H1 (cell line): ENCODE data around the gene ALG14. TPM values are rescaled to one million over a fixed set of nuclear protein-coding genes. Genes with fewer than 3 reads are reported as not detected.
A peak's percentile ranks its signal among the peaks of the same experiment; 100 is the strongest.

Experiments
- CTCF ChIA-PET: fragments of 300-600 bp; sonication (Branson Sonifier 250); formaldehyde crosslinking; loops from one replicate; lab custom pipeline; 2021; ENCODE audit not compliant: partially characterized antibody; lab: Charles Lee
- POLR2A ChIA-PET: fragments of 300-600 bp; sonication (Branson Sonifier 250); formaldehyde crosslinking; loops from one replicate; lab custom pipeline; 2021; ENCODE audit warnings: inconsistent platforms; ENCODE audit not compliant: partially characterized antibody; lab: Charles Lee
- DNase-seq, 2 experiments: peaks; one replicate each; pipeline versions ENCODE4 v3.0.0 to v3.0.0-alpha.2; 2010 to 2022; ENCODE audit warnings: low spot score in 2 of 2, low read depth in 1 of 2, mixed read lengths in 1 of 2
- FAIRE-seq: peaks from 2 replicates; lab custom pipeline; 2011; peaks lifted over from hg19 to GRCh38; lab: Jason Lieb, UNC
- H2AFZ ChIP-seq: 2 replicates; pipeline ENCODE4 v1.8.1; 2012; ENCODE audit warnings: low read length, inconsistent platforms
- H2AK5ac ChIP-seq: 2 replicates; pipeline ENCODE4 v1.6.1; 2013; ENCODE audit warnings: low read depth, low read length
- H2BK120ac ChIP-seq: replicated peaks from 2 replicates; pipeline ENCODE3; 2013; ENCODE audit warnings: low read depth, low read length, inconsistent platforms
- H2BK12ac ChIP-seq: 2 replicates; pipeline ENCODE4 v1.6.1; 2013; ENCODE audit warnings: low read depth, low read length
- H2BK15ac ChIP-seq: 2 replicates; pipeline ENCODE4 v1.6.1; 2013; ENCODE audit warnings: low read length
- H2BK20ac ChIP-seq: 2 replicates; pipeline ENCODE4 v1.6.1; 2013; ENCODE audit warnings: low read length
- H2BK5ac ChIP-seq: 2 replicates; pipeline ENCODE4 v1.6.1; 2013; ENCODE audit warnings: low read depth, low read length
- H3K14ac ChIP-seq: 2 replicates; pipeline ENCODE4 v1.6.1; 2013; ENCODE audit warnings: inconsistent platforms; ENCODE audit not compliant: insufficient read length
- H3K18ac ChIP-seq: 2 replicates; pipeline ENCODE4 v1.6.1; 2013; ENCODE audit warnings: low read length; ENCODE audit errors: extremely low read depth
- H3K23ac ChIP-seq: 2 replicates; pipeline ENCODE4 v1.6.1; 2013; ENCODE audit warnings: inconsistent platforms; ENCODE audit not compliant: insufficient read length
- H3K23me2 ChIP-seq: 2 replicates; pipeline ENCODE4 v1.6.1; 2013; ENCODE audit warnings: low read depth, low read length
- H3K27ac ChIP-seq: 2 replicates; pipeline ENCODE4 v1.6.1; 2011; ENCODE audit warnings: low read depth, low read length, inconsistent platforms
- H3K27me3 ChIP-seq, 4 experiments: replicated peaks in 1 of 4; 1 replicate in 1 of 4; 2 replicates in 3 of 4; pipeline versions ENCODE4 v1.6.1 to v1.8.1; 2011 to 2013; ENCODE audit warnings: low read length in 3 of 4, mild to moderate bottlenecking in 3 of 4, inconsistent platforms in 2 of 4, mixed read lengths in 2 of 4, moderate library complexity in 1 of 4; ENCODE audit not compliant: control insufficient read depth in 3 of 4, insufficient read depth in 3 of 4; ENCODE audit errors: extremely low read depth in 1 of 4
- H3K36me3 ChIP-seq, 4 experiments: 2 replicates each; pipeline versions ENCODE4 v1.6.1 to v1.8.1; 2011 to 2013; ENCODE audit warnings: mild to moderate bottlenecking in 4 of 4, low read length in 3 of 4, moderate library complexity in 2 of 4, control low read depth in 1 of 4, inconsistent platforms in 1 of 4; ENCODE audit not compliant: insufficient read depth in 4 of 4, control insufficient read depth in 2 of 4
- H3K4ac ChIP-seq: replicated peaks from 2 replicates; pipeline ENCODE3; 2013; ENCODE audit warnings: low read length, low read depth, mixed read lengths, inconsistent platforms; ENCODE audit not compliant: insufficient read length
- H3K4me1 ChIP-seq, 4 experiments: replicated peaks in 1 of 4; 1 replicate in 1 of 4; 2 replicates in 3 of 4; pipeline versions ENCODE4 v1.6.1 to v1.8.1; 2011 to 2013; ENCODE audit warnings: low read length in 3 of 4, inconsistent platforms in 2 of 4, mixed read lengths in 1 of 4; ENCODE audit not compliant: insufficient read depth in 4 of 4, control insufficient read depth in 3 of 4
- H3K4me2 ChIP-seq, 2 experiments: 2 replicates each; pipeline versions ENCODE4 v1.6.1 to v1.8.1; 2011 to 2013; ENCODE audit warnings: low read depth in 2 of 2, low read length in 2 of 2, control low read depth in 1 of 2, inconsistent platforms in 1 of 2, mild to moderate bottlenecking in 1 of 2; ENCODE audit not compliant: insufficient read depth in 1 of 2
- H3K4me3 ChIP-seq, 4 experiments: fragments of 200-600, 300-600 bp in 1 of 4; sonication (generic), shearing (Covaris generic), sonication (Bioruptor Twin) in 1 of 4; 2 replicates each; pipeline versions ENCODE4 v1.5.1 to v1.8.1; 2011 to 2016; ENCODE audit warnings: low read length in 4 of 4, low read depth in 3 of 4, control low read depth in 2 of 4, inconsistent platforms in 2 of 4, mild to moderate bottlenecking in 2 of 4, mixed read lengths in 1 of 4, moderate library complexity in 1 of 4; ENCODE audit not compliant: insufficient read depth in 2 of 4; ENCODE audit errors: extremely low read depth in 1 of 4
- H3K56ac ChIP-seq: replicated peaks from 2 replicates; pipeline ENCODE3; 2013; ENCODE audit warnings: low read depth, mild to moderate bottlenecking, mixed read lengths, low read length, inconsistent platforms; ENCODE audit not compliant: insufficient read length
- H3K79me1 ChIP-seq: 2 replicates; pipeline ENCODE4 v1.6.1; 2013; ENCODE audit warnings: low read depth, low read length, control low read depth
- H3K79me2 ChIP-seq, 2 experiments: 2 replicates each; pipeline versions ENCODE4 v1.6.1 to v1.8.1; 2012 to 2013; ENCODE audit warnings: low read length in 2 of 2, mild to moderate bottlenecking in 2 of 2, inconsistent platforms in 1 of 2; ENCODE audit not compliant: insufficient read depth in 2 of 2, control insufficient read depth in 1 of 2
- H3K9ac ChIP-seq, 4 experiments: replicated peaks in 1 of 4; 1 replicate in 1 of 4; 2 replicates in 3 of 4; pipeline versions ENCODE4 v1.6.1 to v1.8.1; 2011 to 2013; ENCODE audit warnings: low read depth in 3 of 4, low read length in 3 of 4, control low read depth in 2 of 4, mild to moderate bottlenecking in 2 of 4, moderate library complexity in 2 of 4, inconsistent platforms in 1 of 4; ENCODE audit errors: extremely low read depth in 1 of 4
- H3K9me3 ChIP-seq, 2 experiments: 2 replicates each; pipeline versions ENCODE4 v1.6.1 to v1.8.1; 2012 to 2013; ENCODE audit warnings: mild to moderate bottlenecking in 2 of 2, moderate library complexity in 2 of 2, control low read depth in 1 of 2, inconsistent platforms in 1 of 2, low read depth in 1 of 2, low read length in 1 of 2, mixed read lengths in 1 of 2; ENCODE audit not compliant: insufficient read depth in 2 of 2
- H4K20me1 ChIP-seq, 2 experiments: replicated peaks in 1 of 2; 2 replicates each; pipeline versions ENCODE3 to v1.8.1; 2011 to 2013; ENCODE audit warnings: inconsistent platforms in 2 of 2, low read length in 2 of 2, mild to moderate bottlenecking in 1 of 2; ENCODE audit not compliant: insufficient read depth in 2 of 2, control insufficient read depth in 1 of 2
- H4K5ac ChIP-seq: 2 replicates; pipeline ENCODE4 v1.6.1; 2013; ENCODE audit warnings: low read length, low read depth, mixed read lengths, inconsistent platforms; ENCODE audit not compliant: insufficient read length
- H4K8ac ChIP-seq: 2 replicates; pipeline ENCODE4 v1.8.0; 2013; ENCODE audit warnings: mild to moderate bottlenecking, moderate library complexity, low read length, inconsistent platforms; ENCODE audit not compliant: insufficient read depth; ENCODE audit errors: extremely low read depth
- H4K91ac ChIP-seq: replicated peaks from 2 replicates; pipeline ENCODE3; 2013; ENCODE audit warnings: low read length, mixed read lengths, inconsistent platforms; ENCODE audit not compliant: insufficient read length
- ATF2 ChIP-seq: IDR thresholded peaks from 2 replicates; pipeline ENCODE4 v1.6.1; 2012; ENCODE audit warnings: low read length, inconsistent platforms
- BRCA1 ChIP-seq: IDR thresholded peaks from 2 replicates; pipeline ENCODE4 v1.6.1; 2012; ENCODE audit warnings: low read depth, low read length, improper control_type of control experiment
- EGR1 ChIP-seq: IDR thresholded peaks from 2 replicates; pipeline ENCODE4 v1.6.1; 2011; ENCODE audit warnings: low read depth, low read length, borderline replicate concordance
- JUN ChIP-seq: IDR thresholded peaks from 2 replicates; pipeline ENCODE4 v1.6.1; 2011; ENCODE audit warnings: low read depth, mild to moderate bottlenecking, improper control_type of control experiment, low read length
- ZNF274 ChIP-seq: IDR thresholded peaks from 2 replicates; pipeline ENCODE4 v1.7.0; 2012; ENCODE audit warnings: low read length, borderline replicate concordance; ENCODE audit errors: extremely low read depth
- WGBS, 2 experiments: shearing (Covaris generic) in 1 of 2; methylation state at CpG; one replicate each; pipeline versions ENCODE4 v1.1.6 to v1.1.7; 2013 to 2015; ENCODE audit warnings: low lambda C conversion rate in 2 of 2, mixed read lengths in 2 of 2, inconsistent platforms in 1 of 2, low coverage in 1 of 2, missing lambda C conversion rate in 1 of 2; ENCODE audit not compliant: insufficient replicate concordance in 2 of 2, insufficient coverage in 1 of 2, insufficient read length in 1 of 2; ENCODE audit errors: extremely low coverage in 1 of 2, missing lambda C conversion rate in 1 of 2; 5-methylcytosine and 5-hydroxymethylcytosine counted together
- polyA plus RNA-seq, 7 experiments: library from polyadenylated mRNA; depleted of rRNA in 3 of 7; stranded (reverse) in 5 of 7; unstranded in 2 of 7; fragments of >200 nt in 5 of 7; fragments of 200-250 nt in 2 of 7; gene quantifications; 1 replicate in 5 of 7; 2 replicates in 1 of 7; 4 replicates in 1 of 7; pipeline versions ENCODE4 v1.2.1 to v1.2.3, GENCODE V29; 2011 to 2013; ENCODE audit warnings: missing spikeins in 2 of 7, mixed read lengths in 2 of 7
- total RNA-seq: library from RNA; stranded (reverse); fragmentation: NEBNext Ultra II Directional; extraction: Animal tissue kit (Norgen Biotek cat#: 25700); gene quantifications from 2 replicates; pipeline ENCODE4 v1.2.1, GENCODE V29; 2021

The ALG14 gene
- total and polyA plus RNA-seq, 2 of the 8 experiments (the other 6 are each of a cell fraction or from before 2014, with no cell fraction given): 0.95 to 1.3 TPM

GRCh38 chr1:95086949-95087533, 14.3 kb upstream of the ALG14 start:
- CTCF ChIA-PET: interaction anchor here (0.8 kb wide), 1 partner anchor 28 kb away, joined by 3 read pairs; no protein-coding TSS in a partner anchor
- H3K9ac ChIP-seq: no peak overlapping the region
- no peak overlapping the region for H2BK5ac ChIP-seq
- H2BK12ac ChIP-seq: no peak overlapping the region
- no peak overlapping the region for H2BK120ac ChIP-seq
- H3K4me3 ChIP-seq: no peak overlapping the region
- no peak overlapping the region for H3K4ac ChIP-seq
- H3K23ac ChIP-seq: no peak overlapping the region
- no peak overlapping the region for H3K4me2 ChIP-seq
- no peak overlapping the region for H4K8ac ChIP-seq
- no peak overlapping the region for H2AK5ac ChIP-seq
- no peaks in the 10 kb centered on the region for H3K36me3 ChIP-seq
- H2AFZ ChIP-seq: no peak overlapping the region
- H4K91ac ChIP-seq: no peak overlapping the region
- H2BK15ac ChIP-seq: no peak overlapping the region
- H4K20me1 ChIP-seq: no peaks in the 10 kb centered on the region
- FAIRE-seq: no peak
- POLR2A ChIA-PET: no interaction called here
- H3K79me1 ChIP-seq: no peaks in the 10 kb centered on the region
- peaks cover 0 to 2% of the 10 kb centered on the region in 2 experiments; a peak in 1 of 4 replicates for H3K9me3 ChIP-seq
- H3K27me3 ChIP-seq: no peaks in the 10 kb centered on the region
- no peaks in the 10 kb centered on the region for H3K23me2 ChIP-seq
- H3K14ac ChIP-seq: no peak overlapping the region
- H2BK20ac ChIP-seq: peak overlapping the region; percentile 86; the same call in 1 of the 2 replicates
- H4K5ac ChIP-seq: no peak overlapping the region
- H3K79me2 ChIP-seq: no peaks in the 10 kb centered on the region
- WGBS, 2 experiments: 67 to 100% methylated on average over 1 to 5 of the region's 5 CpGs
- H3K27ac ChIP-seq: no peak overlapping the region
- H3K18ac ChIP-seq: no peak overlapping the region
- peaks cover 0 to 10% (median 6%) of the 10 kb centered on the region in 4 experiments; a peak in 6 of 7 replicates for H3K4me1 ChIP-seq
- H3K56ac ChIP-seq: no peak overlapping the region
- DNase-seq: no peak
- TF ChIP-seq ATF2 (no peak), JUN (0 out of 2 replicates have a peak, but pooled peaks have one; percentile 25), BRCA1 (no peak), EGR1 (no peak), ZNF274 (no peak)
